DMS153 treated with DMSO at 0.1 percent for 48 hours (cell line): ENCODE results near the gene SALL1.

Source experiments
- DNase-seq: peaks from one replicate; lab custom pipeline; 2025; ENCODE audit not compliant: unreplicated experiment; lab: John Stamatoyannopoulos, UW

The SALL1 gene

GRCh38 chr16:51143196-51143977 lies 7.7 kb downstream of the SALL1 start:
- DNase-seq: no peak

GRCh38 chr16:51141541-51141940 lies 9.5 kb downstream of the SALL1 start:
- no peak for DNase-seq

GRCh38 chr16:51141106-51141505 lies 10.0 kb downstream of the SALL1 start:
- no peak for DNase-seq

GRCh38 chr16:51140112-51140511 lies 11.0 kb downstream of the SALL1 start:
- no peak for DNase-seq

GRCh38 chr16:51139568-51139967 lies 11.5 kb downstream of the SALL1 start:
- DNase-seq: no peak

- DNase-seq: no peak
These were observed 12.9 kb downstream of the SALL1 start for GRCh38 chr16:51138178-51138577.

- no peak for DNase-seq
These were observed 14.0 kb downstream of the SALL1 start for GRCh38 chr16:51137097-51137496.

- no peak for DNase-seq
These were observed 16.2 kb downstream of the SALL1 start for GRCh38 chr16:51134876-51135275.

GRCh38 chr16:51134269-51134812 lies 16.7 kb downstream of the SALL1 start:
- DNase-seq: no peak

- no peak for DNase-seq
These were observed 17.4 kb downstream of the SALL1 start for GRCh38 chr16:51133688-51134087.

GRCh38 chr16:51133183-51133582 lies 17.9 kb downstream of the SALL1 start:
- no peak for DNase-seq

GRCh38 chr16:51132490-51133115 lies 18.5 kb downstream of the SALL1 start:
- no peak for DNase-seq

GRCh38 chr16:51131619-51132018 lies 19.5 kb downstream of the SALL1 start:
- no peak for DNase-seq

- no peak for DNase-seq
These were observed 22.0 kb downstream of the SALL1 start for GRCh38 chr16:51129105-51129504.

GRCh38 chr16:51125992-51126391 lies 25.1 kb downstream of the SALL1 start:
- DNase-seq: no peak

- no peak for DNase-seq
These were observed 26.2 kb downstream of the SALL1 start for GRCh38 chr16:51124896-51125295.

GRCh38 chr16:51121850-51122249 lies 29.2 kb downstream of the SALL1 start:
- no peak for DNase-seq

GRCh38 chr16:51120730-51121347 lies 30.2 kb downstream of the SALL1 start:
- DNase-seq: no peak

GRCh38 chr16:51119973-51120729 lies 30.9 kb downstream of the SALL1 start:
- no peak for DNase-seq

GRCh38 chr16:51119556-51119955 lies 31.5 kb downstream of the SALL1 start:
- no peak for DNase-seq

- no peak for DNase-seq
These were observed 34.7 kb downstream of the SALL1 start for GRCh38 chr16:51116353-51116752.
